SK-N-SH treated with all-trans-retinoic acid at 6 μM for 48 hours (cell line): ENCODE data around the gene FARS2.
A peak's percentile ranks its signal among the peaks of the same experiment; 100 is the strongest.

Experiments used
- ATAC-seq: fragments of 200-7000 bp; cut with Tn5 transposase; 3 replicates; pipeline ENCODE4 v1.9.1; 2020; ENCODE audit warnings: mild to moderate bottlenecking, moderate library complexity
- ARNTL ChIP-seq: fragments of 450-650 bp; formaldehyde crosslinking; IDR thresholded peaks from 2 replicates; pipeline ENCODE4 v1.5.0; 2020; ENCODE audit warnings: low read depth, mild to moderate bottlenecking, moderate library complexity, borderline replicate concordance
- BACH2 ChIP-seq: fragments of 250-450 bp; sonication (Bioruptor Pico); IDR thresholded peaks from 2 replicates; pipeline ENCODE4 v1.9.0; 2021; ENCODE audit warnings: mild to moderate bottlenecking, borderline replicate concordance
- CREB5 ChIP-seq: fragments of 250-450 bp; sonication (Bioruptor Pico); IDR thresholded peaks from 2 replicates; pipeline ENCODE4 v1.5.1; 2020; ENCODE audit warnings: low read depth, mild to moderate bottlenecking, moderate library complexity
- CSDC2 ChIP-seq: fragments of 250-450 bp; sonication (Bioruptor Pico); IDR thresholded peaks from 2 replicates; pipeline ENCODE4 v1.5.0; 2020; ENCODE audit warnings: mild to moderate bottlenecking, moderate library complexity
- CSRNP3 ChIP-seq: fragments of 250-450 bp; sonication (Bioruptor Pico); IDR thresholded peaks from 2 replicates; pipeline ENCODE4 v1.5.1; 2021; ENCODE audit warnings: mild to moderate bottlenecking, moderate library complexity
- ESRRG ChIP-seq: fragments of 250-450 bp; sonication (Bioruptor Pico); IDR thresholded peaks from 2 replicates; pipeline ENCODE4 v1.6.1; 2021; ENCODE audit warnings: mild to moderate bottlenecking
- GLIS3 ChIP-seq: fragments of 250-450 bp; sonication (Bioruptor Pico); IDR thresholded peaks from 2 replicates; pipeline ENCODE4 v1.5.0; 2020; ENCODE audit warnings: mild to moderate bottlenecking, moderate library complexity
- ISL1 ChIP-seq: fragments of 250-450 bp; sonication (Bioruptor Pico); IDR thresholded peaks from 2 replicates; pipeline ENCODE4 v2.1.2; 2022; ENCODE audit warnings: mild to moderate bottlenecking, moderate library complexity
- OSR1 ChIP-seq: fragments of 250-450 bp; sonication (Bioruptor Pico); IDR thresholded peaks from 2 replicates; pipeline ENCODE4 v1.8.0; 2022; ENCODE audit warnings: moderate library complexity, mild to moderate bottlenecking, inconsistent platforms
- PATZ1 ChIP-seq: fragments of 250-450 bp; sonication (Bioruptor Pico); IDR thresholded peaks from 2 replicates; pipeline ENCODE4 v1.8.0; 2020; ENCODE audit warnings: mild to moderate bottlenecking, moderate library complexity, borderline replicate concordance
- POU6F1 ChIP-seq: fragments of 250-450 bp; sonication (Bioruptor Pico); IDR thresholded peaks from 2 replicates; pipeline ENCODE4 v1.8.0; 2021; ENCODE audit warnings: low read depth, mild to moderate bottlenecking, moderate library complexity, borderline replicate concordance
- PPARA ChIP-seq: fragments of 250-450 bp; sonication (Bioruptor Pico); IDR thresholded peaks from 2 replicates; pipeline ENCODE4 v1.5.0; 2020; ENCODE audit warnings: mild to moderate bottlenecking, borderline replicate concordance
- RARB ChIP-seq: fragments of 250-450 bp; sonication (Bioruptor Pico); IDR thresholded peaks from 2 replicates; pipeline ENCODE4 v1.8.0; 2021; ENCODE audit warnings: mild to moderate bottlenecking, moderate library complexity
- SNAI2 ChIP-seq: fragments of 250-450 bp; sonication (Bioruptor Pico); IDR thresholded peaks from 2 replicates; pipeline ENCODE4 v1.5.0; 2020; ENCODE audit warnings: mild to moderate bottlenecking, moderate library complexity
- TCF4 ChIP-seq: fragments of 250-450 bp; sonication (Bioruptor Pico); IDR thresholded peaks from 2 replicates; pipeline ENCODE4 v1.8.0; 2021; ENCODE audit warnings: mild to moderate bottlenecking, moderate library complexity, borderline replicate concordance
- TOX ChIP-seq: fragments of 250-450 bp; sonication (Bioruptor Pico); IDR thresholded peaks from 2 replicates; pipeline ENCODE4 v1.8.0; 2021; ENCODE audit warnings: mild to moderate bottlenecking, moderate library complexity, borderline replicate concordance
- TSHZ2 ChIP-seq: fragments of 250-450 bp; sonication (Bioruptor Pico); IDR thresholded peaks from 2 replicates; pipeline ENCODE4 v1.5.0; 2020; ENCODE audit warnings: mild to moderate bottlenecking, moderate library complexity
- ZC3H10 ChIP-seq: fragments of 250-450 bp; sonication (Bioruptor Pico); IDR thresholded peaks from 2 replicates; pipeline ENCODE4 v1.5.1; 2021; ENCODE audit warnings: mild to moderate bottlenecking, moderate library complexity
- ZFP3 ChIP-seq: fragments of 250-450 bp; sonication (Bioruptor Pico); IDR thresholded peaks from 2 replicates; pipeline ENCODE4 v1.5.0; 2020; ENCODE audit warnings: mild to moderate bottlenecking, moderate library complexity
- ZFP30 ChIP-seq: fragments of 450-650 bp; formaldehyde crosslinking; IDR thresholded peaks from 2 replicates; pipeline ENCODE4 v1.5.0; 2022; ENCODE audit warnings: mild to moderate bottlenecking, moderate library complexity
- ZNF565 ChIP-seq: fragments of 450-650 bp; formaldehyde crosslinking; conservative IDR thresholded peaks from 2 replicates; pipeline ENCODE4 v1.5.0; 2020; ENCODE audit warnings: low read depth, mild to moderate bottlenecking, moderate library complexity
- ZNF70 ChIP-seq: fragments of 450-650 bp; formaldehyde crosslinking; IDR thresholded peaks from 2 replicates; pipeline ENCODE4 v1.5.0; 2020; ENCODE audit warnings: mild to moderate bottlenecking, moderate library complexity
- ZNF8 ChIP-seq: fragments of 450-650 bp; formaldehyde crosslinking; IDR thresholded peaks from 2 replicates; pipeline ENCODE4 v1.5.0; 2020; ENCODE audit warnings: mild to moderate bottlenecking, moderate library complexity

Gene FARS2

GRCh38 chr6:5663259-5663658, 401.9 kb downstream of the FARS2 start:
- peak; percentile 93 for ATAC-seq
- TF ChIP-seq ARNTL (CRISPR knock-in tag) (no peak), ZFP3 (CRISPR knock-in tag) (no peak), ZC3H10 (CRISPR knock-in tag) (0 out of 2 replicates have a peak, but pooled peaks have one; percentile 36), CREB5 (peak; percentile 44; the same call in 1 of the 2 replicates), ZNF70 (CRISPR knock-in tag) (no peak), OSR1 (CRISPR knock-in tag) (no peak), CSDC2 (CRISPR knock-in tag) (no peak), ESRRG (CRISPR knock-in tag) (no peak), PATZ1 (no peak), CSRNP3 (CRISPR knock-in tag) (peak; percentile 20; the same call in 1 of the 2 replicates), GLIS3 (CRISPR knock-in tag) (peak; percentile 32; the same call in 1 of the 2 replicates), ZNF565 (CRISPR knock-in tag) (no peak), TOX (peak; percentile 42; the same call in 1 of the 2 replicates), POU6F1 (no peak), RARB (CRISPR knock-in tag) (0 out of 2 replicates have a peak, but pooled peaks have one; percentile 67), SNAI2 (no peak), ZFP30 (CRISPR knock-in tag) (no peak), ISL1 (CRISPR knock-in tag) (peak; percentile 86), PPARA (no peak), TCF4 (CRISPR knock-in tag) (peak; percentile 93), ZNF8 (no peak), TSHZ2 (CRISPR knock-in tag) (peak; percentile 92), BACH2 (CRISPR knock-in tag) (no peak)

GRCh38 chr6:5663739-5664138, 402.4 kb downstream of the FARS2 start:
- peak; percentile 54 for ATAC-seq
- TF ChIP-seq ZNF70 (CRISPR knock-in tag) (no peak), ZFP3 (CRISPR knock-in tag) (no peak), POU6F1 (no peak), TCF4 (CRISPR knock-in tag) (no peak), ISL1 (CRISPR knock-in tag) (no peak), PATZ1 (no peak), ZC3H10 (CRISPR knock-in tag) (no peak), ZFP30 (CRISPR knock-in tag) (no peak), CREB5 (no peak), ZNF565 (CRISPR knock-in tag) (no peak), SNAI2 (no peak), TOX (no peak), OSR1 (CRISPR knock-in tag) (no peak), PPARA (no peak)
